Tongue (tissue), 2 donors: ENCODE measurements around the gene PNMA8A. TPM values are rescaled to one million over a fixed set of nuclear protein-coding genes. Genes with fewer than 3 reads are reported as not detected.

Experiments used
- DNase-seq: peaks from one replicate; pipeline ENCODE4 v3.0.0-alpha.2; 2015
- total RNA-seq: library from RNA; depleted of rRNA; stranded (reverse); fragments of >200 nt; gene quantifications from one replicate; pipeline ENCODE4 v1.2.3, GENCODE V29; 2014

The PNMA8A gene, protein sequence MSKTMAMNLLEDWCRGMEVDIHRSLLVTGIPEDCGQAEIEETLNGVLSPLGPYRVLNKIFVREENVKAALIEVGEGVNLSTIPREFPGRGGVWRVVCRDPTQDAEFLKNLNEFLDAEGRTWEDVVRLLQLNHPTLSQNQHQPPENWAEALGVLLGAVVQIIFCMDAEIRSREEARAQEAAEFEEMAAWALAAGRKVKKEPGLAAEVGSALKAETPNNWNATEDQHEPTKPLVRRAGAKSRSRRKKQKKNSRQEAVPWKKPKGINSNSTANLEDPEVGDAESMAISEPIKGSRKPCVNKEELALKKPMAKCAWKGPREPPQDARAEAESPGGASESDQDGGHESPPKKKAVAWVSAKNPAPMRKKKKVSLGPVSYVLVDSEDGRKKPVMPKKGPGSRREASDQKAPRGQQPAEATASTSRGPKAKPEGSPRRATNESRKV
- total RNA-seq: 47.1 TPM

DNA sequence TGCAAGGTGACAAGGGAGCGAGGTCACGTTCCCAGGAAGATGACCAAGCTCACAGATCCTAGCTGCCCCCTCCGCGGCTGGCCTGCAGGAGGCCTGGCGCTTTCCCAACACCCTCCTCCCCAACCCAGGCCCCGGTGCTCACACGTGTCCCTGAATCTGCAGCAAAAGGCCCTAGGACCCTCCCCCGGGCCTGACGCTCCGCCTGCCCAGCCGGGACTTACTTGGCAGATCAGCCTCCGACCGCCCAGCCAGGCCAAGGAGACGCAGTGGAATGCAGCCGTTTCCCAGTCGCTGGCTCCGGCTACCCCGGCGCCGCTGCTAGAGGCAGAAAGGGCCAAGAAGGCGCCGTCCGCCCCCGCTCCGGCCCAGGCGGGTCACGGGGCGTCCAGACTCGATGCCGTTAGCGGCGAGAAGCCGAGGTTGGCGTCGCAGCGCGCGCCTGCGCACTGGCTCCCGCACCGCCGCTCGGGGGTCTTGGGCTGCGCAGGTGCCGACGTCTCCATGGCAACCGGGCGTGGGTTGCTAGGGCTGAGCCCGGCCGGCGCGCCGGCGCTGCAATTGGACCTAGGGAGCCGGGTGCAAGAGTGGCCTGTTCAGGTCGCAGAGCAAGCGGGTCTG lies at the start of gene PNMA8A:
TSS of gene PNMA8A (minus strand) at position 448 of the 618 bp plus-strand sequence. CDS start 528 bp downstream, outside the sequence.
- peak; percentile 96 for DNase-seq

DNA sequence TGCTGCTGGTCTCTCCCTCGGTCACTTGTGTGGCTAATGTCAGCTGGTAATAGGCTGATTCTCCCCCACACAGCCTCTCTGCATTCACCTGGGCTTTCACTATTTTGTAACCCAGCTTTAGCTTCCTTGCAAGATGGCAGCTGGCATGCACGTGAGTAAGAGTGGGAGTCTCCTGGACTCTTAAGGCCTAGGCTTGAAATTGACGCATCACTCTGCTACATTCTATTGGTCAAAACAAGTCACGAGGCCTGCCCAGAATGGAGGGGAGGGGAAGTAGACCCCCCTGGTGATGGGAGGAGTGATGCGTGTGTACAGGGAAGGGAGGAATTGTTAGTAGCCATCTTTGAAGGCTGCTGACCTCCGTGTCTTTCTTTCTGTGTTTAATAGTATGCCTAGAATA lies 49.3 kb upstream of the PNMA8A start:
- no peak for DNase-seq

DNA sequence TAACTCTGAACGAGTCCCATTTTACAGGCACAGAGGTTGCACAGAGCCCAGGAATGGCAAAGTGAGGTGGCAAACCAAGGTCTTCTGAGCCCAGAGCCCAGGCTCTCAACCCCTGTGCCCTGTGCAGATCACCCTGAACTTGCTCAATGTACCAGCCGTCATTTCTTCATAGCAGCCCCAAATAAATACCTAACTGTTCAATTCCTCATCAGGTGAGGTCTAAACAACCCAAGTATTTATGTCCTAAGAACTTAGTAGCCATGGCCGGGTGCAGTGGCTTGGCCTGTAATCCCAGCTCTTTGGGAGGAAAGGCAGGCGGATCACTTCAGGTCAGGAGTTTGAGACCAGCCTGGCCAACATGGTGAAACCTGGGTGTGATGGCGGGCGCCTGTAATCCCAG lies 46.1 kb upstream of the PNMA8A start:
- no peak for DNase-seq

DNA sequence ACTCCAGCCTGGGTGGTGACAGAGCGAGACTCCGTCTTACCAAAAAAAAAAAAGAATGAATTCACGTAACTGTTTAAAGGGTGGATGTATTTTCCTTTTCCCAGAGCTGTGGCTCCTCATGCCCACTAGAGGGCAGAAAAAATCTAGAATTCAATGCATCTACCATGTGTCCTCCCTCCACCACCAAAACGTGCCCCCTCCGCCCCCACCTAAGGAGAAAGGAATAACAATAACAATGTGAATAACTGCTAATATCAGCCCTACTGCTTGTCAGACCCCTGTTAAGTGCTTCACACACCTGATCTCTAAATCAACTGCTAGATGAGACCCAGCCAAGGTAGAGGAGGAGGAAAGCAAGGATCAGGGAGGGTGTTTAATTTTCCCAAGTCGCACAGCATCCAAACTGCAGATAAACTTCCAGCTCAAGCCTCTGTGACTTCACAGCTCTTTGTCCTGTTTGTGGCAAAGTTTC lies 44.6 kb upstream of the PNMA8A start:
- DNase-seq: peak; percentile 38

DNA sequence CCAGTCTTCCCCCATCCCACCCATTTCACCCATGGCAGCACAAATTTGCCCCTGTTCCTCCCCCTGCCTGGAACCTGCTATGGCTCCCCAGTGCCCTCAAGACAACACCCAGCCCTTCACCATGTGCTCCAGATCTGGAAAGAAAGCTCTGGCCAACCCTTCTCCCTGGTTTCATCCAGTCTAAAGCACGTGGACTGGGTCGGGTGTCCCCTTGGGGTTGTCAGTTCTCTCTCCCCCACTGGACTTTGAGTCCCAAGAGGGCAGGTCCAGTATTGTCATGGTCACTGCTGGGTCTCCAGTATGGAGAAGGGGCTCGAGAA lies 43.9 kb upstream of the PNMA8A start:
- DNase-seq: no peak

DNA sequence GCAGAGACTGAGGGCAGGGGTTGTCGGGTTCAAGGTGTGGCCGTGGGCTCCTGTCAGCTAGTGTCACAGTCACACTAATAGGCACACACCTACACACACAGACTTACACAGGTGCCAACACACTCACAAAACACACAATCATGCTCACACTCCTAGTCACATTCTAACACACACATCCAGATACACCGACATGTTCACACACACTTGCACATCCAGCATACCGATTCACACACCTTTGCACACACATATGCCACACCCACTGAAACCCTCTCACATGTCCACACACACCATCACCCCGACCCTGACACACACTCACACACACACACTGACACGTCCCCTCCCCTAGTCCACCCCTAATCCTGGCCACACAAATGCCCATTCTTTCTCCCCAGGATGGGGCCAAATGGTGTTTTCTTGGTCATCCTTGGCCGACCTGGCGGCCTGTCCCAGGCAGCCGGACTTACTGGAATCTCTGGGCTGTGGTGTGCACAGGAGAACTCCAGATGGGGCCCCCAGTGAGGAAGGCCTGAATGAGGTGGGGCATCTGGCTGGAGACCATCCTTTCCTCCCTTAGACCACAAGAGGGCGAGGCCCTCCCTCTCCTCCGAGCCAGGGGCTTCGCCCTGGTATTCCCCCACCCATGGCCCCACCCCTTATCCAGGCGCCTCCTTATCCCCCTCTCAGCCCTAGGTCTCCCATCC lies 43.4 kb upstream of the PNMA8A start:
- no peak for DNase-seq

DNA sequence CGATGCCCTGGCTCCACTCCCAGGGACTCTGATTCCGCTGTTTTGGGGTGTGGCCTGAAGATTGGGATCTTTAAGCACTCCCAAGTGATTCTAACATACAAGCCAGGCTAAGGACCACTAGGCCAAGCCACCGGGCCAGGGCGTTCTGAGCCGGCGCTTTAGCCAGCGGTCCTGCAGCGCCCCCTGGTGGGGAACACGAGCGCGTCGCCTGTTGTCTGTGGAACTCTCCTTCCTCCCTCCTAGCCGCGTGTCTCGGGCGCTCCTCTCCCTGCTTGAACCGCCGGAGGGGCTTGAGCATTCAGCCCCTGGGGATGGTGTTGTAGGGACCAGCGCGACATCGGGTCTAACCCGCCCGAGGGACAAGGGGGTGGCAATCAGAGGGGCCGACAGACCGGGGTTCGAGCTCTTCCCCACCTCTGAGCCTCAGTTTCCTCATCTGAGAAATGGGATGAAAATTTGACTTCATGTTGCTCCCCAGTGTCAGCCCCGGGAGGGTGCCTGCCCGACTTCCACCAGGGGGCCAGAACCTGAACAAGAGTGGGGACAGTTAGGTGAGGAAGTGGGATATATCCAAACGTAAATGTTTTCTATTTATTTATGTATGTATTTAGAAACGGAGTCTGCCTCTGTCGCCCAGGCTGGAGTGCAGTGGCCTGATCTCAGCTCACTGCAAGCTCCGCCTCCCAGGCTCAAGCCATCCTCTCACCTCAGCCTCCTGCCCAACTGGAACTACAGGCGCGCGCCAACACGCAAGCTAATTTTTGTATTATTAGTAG lies 42.3 kb upstream of the PNMA8A start:
- DNase-seq: peak; percentile 89

DNA sequence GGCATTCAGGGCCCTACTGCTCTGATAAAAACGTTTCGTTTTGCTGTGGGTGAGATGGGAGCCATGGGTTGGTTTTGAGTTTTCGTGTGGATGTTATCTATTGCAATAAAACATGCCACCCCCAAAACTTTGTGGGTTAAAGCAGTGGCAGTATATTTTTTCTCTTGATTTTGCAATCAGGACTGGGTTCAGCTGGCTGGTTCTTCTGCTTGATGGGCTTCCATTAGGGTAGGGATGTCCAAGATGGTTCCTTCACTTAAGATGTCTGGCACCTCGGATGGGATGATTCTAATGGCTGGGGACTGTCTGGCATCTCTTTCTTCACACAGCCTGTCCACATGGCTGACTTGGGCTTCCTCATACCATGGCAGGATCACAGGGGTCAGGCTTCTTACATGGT lies 39.9 kb upstream of the PNMA8A start:
- no peak for DNase-seq

DNA sequence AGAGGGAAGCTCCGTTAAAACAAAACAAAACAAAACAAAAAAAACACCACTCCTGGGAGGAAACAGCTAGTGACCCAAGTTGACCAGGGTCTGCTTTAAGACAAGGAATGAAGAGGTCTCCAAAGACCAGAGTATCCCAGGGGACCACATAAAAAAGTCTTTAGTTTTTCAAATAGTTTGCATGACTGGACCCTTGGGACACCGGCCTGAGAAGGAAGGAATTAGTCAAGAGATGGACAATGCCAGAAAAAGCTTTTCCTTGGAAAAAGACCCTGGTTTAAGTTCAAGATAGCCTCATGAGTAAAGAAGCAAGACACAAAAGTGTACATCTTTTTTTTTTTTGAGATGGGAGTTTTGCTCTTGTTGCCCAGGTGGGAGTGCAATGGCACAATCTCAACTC lies 36.8 kb upstream of the PNMA8A start:
- no peak for DNase-seq

DNA sequence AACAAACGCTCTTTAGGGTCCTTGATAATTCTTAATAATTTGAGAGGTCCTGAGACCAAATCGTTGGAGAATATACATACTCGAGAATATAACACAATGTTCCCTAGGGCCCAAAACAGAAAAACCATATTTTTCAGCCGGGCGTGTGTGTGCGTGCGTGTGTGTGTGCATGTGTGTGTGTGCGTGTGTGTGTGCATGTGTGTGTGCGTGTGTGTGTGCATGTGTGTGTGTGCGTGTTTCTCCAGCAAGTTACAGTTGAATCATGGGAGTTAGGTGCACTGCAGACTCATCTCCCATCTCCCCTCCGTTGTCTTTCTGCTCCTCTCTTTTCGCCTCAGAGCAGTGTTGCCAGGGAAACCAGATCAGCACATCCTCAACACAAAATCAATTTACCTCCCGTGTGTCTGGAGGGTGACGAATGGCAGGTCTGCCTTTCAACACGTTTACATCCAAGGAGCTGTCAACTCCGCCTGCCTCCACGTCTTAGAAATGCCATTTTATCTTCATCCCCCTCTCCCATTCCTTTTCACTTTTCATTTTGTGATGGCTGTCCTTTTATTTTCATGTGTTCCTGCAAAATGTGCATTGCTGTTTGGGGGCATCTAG lies 32.6 kb upstream of the PNMA8A start:
- peak; percentile 55 for DNase-seq

DNA sequence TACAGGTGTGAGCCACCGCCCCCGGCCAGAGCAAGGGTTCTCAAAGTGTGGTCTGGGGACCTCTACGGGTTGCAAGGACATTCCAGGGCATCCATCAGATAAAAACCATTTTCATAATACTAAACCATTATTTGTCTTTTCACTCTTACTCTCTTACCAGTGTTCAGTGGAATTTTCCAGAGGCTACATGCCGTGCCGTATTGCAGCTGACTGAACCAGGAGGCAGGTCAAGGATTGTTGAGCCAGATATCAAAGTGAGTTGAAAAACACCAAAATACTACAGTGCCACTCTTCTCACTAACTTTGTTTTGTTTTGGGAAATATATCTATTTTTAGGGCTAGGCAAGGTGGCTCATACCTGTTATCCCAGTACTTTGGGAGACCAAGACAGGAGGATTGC lies 31.5 kb upstream of the PNMA8A start:
- no peak for DNase-seq

DNA sequence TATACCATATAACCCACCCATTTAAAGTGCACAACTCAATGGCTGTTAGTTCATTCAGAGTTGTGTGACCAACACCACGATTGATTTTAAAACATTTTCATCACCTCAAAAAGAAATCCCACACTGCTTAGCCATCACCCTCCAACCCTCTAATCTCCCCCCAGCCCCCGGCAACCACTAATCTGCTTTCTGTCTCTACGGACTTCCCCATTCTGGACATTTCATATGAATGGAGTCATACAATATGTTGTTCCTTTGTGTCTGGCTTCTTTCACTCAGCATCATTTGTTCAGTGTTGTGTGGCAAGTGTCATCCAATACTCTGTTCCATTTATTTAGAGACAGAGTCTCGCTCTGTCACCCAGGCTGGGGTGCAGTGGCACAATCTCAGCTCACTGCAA lies 28.3 kb upstream of the PNMA8A start:
- no peak for DNase-seq

DNA sequence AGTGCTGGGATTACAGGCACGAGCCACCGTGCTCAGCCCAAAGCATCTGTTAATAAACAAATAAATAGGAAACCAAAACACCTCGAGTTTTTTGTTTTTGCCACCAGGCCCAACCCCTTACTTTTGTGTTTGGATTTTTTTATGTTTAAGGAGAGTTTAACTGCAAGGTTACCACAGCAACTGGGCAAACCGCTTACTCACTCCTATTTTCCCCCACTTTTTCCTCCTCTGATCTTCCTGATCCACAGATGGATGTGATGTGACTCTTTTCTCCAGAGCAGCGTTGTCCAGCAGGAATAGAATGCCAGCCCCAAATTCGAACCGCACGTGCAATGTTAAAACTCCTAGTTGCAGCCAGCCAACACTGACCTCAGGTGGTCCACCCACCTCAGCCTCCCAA lies 26.4 kb upstream of the PNMA8A start:
- DNase-seq: no peak

DNA sequence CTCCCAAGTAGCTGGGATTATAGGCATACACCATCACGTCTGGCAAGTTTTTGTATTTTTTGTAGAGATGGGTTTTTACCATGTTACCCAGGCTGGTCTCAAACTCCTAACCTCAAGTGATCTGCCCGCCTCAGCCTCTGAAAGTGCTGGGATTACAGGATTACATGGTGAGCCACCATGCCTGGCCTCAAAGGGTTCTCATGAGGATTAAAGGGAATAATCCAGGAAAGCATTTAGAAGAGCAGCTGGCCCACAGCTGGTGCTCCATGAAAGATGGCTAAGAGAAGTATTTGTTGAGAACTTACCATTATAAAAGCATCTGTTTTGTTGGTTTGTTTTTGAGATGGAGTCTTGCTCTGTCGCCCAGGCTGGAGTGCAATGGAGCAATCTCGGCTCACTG lies 25.5 kb upstream of the PNMA8A start:
- DNase-seq: peak; percentile 61

DNA sequence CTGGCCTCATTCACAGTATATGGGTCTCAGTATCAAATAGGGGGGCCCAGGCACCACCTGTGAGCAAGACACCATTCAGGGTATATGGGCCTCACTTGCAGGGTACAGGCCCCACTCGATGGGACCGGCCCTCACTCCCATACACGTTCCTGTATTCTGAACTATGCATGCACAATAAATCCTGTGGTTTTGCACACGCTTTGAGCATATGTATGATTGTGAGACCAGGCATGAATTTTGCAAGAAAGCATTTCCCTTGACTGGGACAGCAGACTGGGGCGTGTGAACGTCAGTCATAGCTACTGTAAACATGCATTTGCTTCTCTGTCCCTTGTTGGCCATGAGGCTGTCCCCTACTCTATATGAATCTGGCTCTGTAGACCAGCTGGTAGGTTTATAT lies 24.9 kb upstream of the PNMA8A start:
- DNase-seq: no peak

DNA sequence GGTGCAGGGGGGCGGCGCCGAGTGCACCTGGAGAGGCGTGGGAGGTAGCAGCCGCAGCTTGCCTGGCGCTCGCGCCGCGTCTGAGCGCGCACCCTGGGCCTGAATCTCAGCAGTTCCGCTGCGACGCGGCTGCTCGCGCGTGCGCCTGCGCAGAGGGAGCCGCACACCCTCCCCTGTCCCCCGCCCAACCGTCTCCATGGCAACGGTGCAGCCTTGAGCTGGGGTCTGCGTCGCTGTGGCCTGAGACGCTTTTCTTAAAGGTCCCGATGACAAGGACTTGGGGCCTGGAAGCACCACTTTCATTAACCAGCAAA lies 24.4 kb upstream of the PNMA8A start, which contains the start of gene PNMA8B:
TSS of gene PNMA8B (minus strand) at position 82 of the 314 bp plus-strand sequence. CDS start 402 bp downstream, outside the sequence.
- peak; percentile 95 for DNase-seq

DNA sequence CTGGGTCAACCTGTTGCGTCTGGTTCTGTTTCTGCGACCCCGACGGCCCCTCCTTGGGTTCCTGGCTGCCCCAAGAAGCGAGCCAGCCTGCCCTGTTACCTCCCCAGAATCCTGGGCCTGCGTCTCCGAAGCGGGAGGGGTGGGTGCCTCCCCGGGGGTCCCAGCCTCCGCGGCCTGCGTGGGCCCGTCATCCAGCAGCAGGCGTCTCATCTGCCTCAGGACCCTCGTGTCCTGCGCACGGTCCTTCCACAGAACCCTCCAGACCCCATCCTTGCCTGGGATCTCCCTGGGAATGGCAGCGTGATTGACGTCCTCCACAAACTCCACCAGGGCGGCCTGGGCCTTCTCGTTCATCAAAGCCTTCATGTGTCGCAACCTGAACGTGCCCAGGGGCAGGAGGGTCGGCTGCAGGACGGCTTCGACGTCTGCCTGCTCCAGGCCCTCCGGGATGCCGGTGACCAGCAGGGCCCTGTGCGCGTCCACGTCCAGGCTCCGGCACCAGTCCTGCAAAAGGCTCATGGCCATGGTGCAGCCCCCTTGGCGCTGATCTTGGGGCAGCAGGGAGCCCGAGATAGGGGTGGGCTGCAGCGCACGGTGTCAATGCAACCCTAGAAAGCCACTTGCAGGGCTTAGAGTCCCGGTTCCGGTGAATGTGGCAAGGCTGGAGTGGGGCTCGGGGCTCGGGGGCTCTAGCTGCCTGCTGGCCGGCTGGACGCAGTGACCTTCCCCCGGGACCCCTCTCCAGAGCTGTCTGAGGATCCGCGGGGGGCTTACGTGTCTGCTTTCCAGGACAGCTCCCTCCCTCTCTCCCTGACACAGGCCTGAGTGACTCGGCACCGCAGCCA lies 23.8 kb upstream of the PNMA8A start:
- DNase-seq: no peak

DNA sequence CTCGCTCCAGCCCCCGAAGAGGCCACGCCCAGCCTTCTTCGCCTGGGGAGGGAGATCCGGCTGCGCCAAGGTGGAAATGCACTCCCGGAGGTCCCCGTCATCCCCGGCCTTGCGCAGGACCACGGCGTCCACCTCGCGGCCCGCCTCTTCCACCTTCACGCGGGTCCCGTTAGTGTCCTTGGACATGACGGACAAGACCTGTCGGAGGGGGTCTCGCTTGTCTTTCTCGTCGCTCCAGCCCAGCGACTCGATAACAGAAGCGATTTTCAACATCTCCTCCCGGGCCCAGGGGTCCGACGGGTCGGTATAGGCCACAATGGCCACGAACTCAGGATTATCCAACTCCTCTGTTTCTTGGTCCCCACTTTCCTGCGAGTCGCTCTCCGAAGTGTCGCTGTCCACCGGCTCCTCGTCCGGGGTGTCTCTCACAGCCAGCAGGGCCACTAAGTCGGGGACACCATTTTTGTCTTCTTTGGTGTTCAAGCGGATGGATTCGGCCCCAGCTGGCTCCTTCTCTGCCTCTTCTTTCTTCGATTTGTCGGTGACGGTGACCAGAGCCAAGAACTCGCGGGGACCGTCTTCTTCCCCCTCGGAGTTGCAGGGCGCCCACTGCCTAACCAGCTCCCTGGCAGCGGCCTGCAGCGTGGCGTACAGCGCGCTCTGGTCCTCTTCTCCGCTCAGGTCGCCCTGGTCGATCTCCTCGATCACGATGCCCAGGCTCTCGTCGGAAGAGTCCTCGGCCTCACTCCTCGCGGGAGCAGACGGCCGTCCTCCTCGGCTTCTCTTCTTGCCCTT lies 23.0 kb upstream of the PNMA8A start:
- no peak for DNase-seq

DNA sequence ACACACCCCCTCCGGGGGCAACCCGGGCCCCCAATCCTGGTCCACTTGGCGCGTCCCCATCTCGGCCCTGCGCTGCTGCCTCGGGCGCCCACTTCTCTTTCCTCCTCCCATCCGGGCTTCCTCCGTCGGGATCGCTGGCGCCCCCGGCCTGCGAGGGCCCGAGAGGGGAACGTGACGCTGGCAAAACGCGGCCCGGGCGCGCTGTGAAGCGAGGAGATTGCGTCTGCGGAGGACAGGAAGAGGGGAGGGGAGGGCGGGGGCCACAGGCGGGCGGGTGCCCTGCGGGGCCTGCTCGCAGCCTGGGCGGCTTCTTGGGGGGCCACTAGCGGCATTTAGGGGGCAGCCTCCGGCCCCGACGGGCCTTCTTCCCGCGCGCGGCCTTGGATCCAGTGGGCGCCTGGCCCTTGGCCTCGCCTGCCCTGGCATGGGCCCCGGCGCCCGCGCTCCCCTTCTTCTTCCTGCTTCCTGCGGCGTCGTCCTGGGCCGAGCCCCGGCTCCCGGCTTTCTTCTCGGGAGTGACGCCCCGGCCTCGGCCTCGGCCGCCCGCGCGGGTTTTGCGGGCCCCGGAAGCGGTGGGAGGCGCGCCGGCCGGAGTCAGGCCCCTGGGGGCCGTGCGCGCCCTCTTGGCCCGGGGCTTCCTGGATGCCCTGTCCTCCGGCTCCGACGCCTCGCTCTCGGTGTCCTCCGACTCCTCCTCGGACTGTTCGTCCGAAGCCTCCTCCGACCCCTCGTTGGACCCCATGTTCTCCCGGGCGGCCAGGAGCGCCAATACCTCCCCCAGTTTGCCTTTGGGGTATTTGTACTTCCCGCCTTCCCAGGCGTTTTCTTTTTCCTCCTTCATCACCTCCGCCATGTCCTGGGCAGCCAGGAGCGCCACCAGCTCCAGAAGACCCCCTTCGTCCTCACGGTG lies 22.1 kb upstream of the PNMA8A start:
- no peak for DNase-seq
